Hepatocyte (in vitro differentiated cells): Measurements from ENCODE around the gene ARPP21. TPM values are rescaled to one million over a fixed set of nuclear protein-coding genes. Genes with fewer than 3 reads are reported as not detected.

Experiments used
- DNase-seq: peaks from one replicate; pipeline ENCODE4 v3.0.0-alpha.2; 2016; ENCODE audit warnings: low spot score
- H2AFZ ChIP-seq: fragments of 200-600 bp; sonication (generic); 2 replicates; pipeline ENCODE4 v1.6.0; 2016; ENCODE audit warnings: antibody characterized with exemption, mild to moderate bottlenecking
- H3K27ac ChIP-seq: fragments of 200-600 bp; sonication (generic); 2 replicates; pipeline ENCODE4 v1.5.1; 2016; ENCODE audit warnings: mild to moderate bottlenecking
- H3K27me3 ChIP-seq: fragments of 200-600 bp; sonication (generic); 2 replicates; pipeline ENCODE4 v1.6.1; 2016
- H3K36me3 ChIP-seq: fragments of 200-600 bp; sonication (generic); replicated peaks from 2 replicates; pipeline ENCODE4 v1.5.1; 2016; ENCODE audit warnings: low read depth; ENCODE audit not compliant: insufficient read depth
- H3K4me1 ChIP-seq: fragments of 200-600 bp; sonication (generic); 2 replicates; pipeline ENCODE4 v1.5.1; 2016; ENCODE audit warnings: mild to moderate bottlenecking, moderate library complexity; ENCODE audit not compliant: insufficient read depth
- H3K4me2 ChIP-seq: fragments of 200-600 bp; sonication (generic); 2 replicates; pipeline ENCODE4 v1.6.0; 2016
- H3K4me3 ChIP-seq: fragments of 200-600 bp; sonication (generic); 2 replicates; pipeline ENCODE4 v1.5.1; 2016; ENCODE audit warnings: mild to moderate bottlenecking
- H3K79me2 ChIP-seq: fragments of 200-600 bp; sonication (generic); 2 replicates; pipeline ENCODE4 v1.6.0; 2017; ENCODE audit warnings: mild to moderate bottlenecking
- H3K9me2 ChIP-seq: fragments of 200-600 bp; sonication (generic); replicated peaks from 2 replicates; pipeline ENCODE4 v1.6.0; 2017; ENCODE audit warnings: mild to moderate bottlenecking; ENCODE audit not compliant: insufficient read depth
- H3K9me3 ChIP-seq: fragments of 200-600 bp; sonication (generic); 2 replicates; pipeline ENCODE4 v1.5.1; 2016; ENCODE audit warnings: low read depth, mild to moderate bottlenecking
- H4K20me1 ChIP-seq: fragments of 200-600 bp; sonication (generic); 2 replicates; pipeline ENCODE4 v1.6.0; 2016; ENCODE audit warnings: mild to moderate bottlenecking; ENCODE audit not compliant: insufficient read depth, poor library complexity, severe bottlenecking
- EZH2 ChIP-seq: fragments of 200-600 bp; sonication (generic); IDR thresholded peaks from 2 replicates; pipeline ENCODE4 v1.6.1; 2016; ENCODE audit warnings: antibody characterized with exemption, mild to moderate bottlenecking, borderline replicate concordance
- EZH2phosphoT487 ChIP-seq: fragments of 200-600 bp; sonication (generic); IDR thresholded peaks from one replicate; pipeline ENCODE4 v1.6.1; 2018; ENCODE audit warnings: antibody characterized with exemption, mild to moderate bottlenecking, low read depth, moderate library complexity; ENCODE audit not compliant: unreplicated experiment, severe bottlenecking
- WGBS: methylation state at CpG from one replicate; pipeline ENCODE4 v1.1.6; 2016; ENCODE audit warnings: low lambda C conversion rate; ENCODE audit errors: missing lambda C conversion rate; 5-methylcytosine and 5-hydroxymethylcytosine counted together
- polyA plus RNA-seq: library from polyadenylated mRNA; unstranded; fragments of >200 nt; fragmentation: Nextera tagmentation; extraction: Ambion mirVana; gene quantifications from 2 replicates; pipeline ENCODE4 v1.2.1, GENCODE V29; 2016
- total RNA-seq: library from RNA; depleted of rRNA; stranded (reverse); fragments of >200 nt; gene quantifications from 2 replicates; pipeline ENCODE4 v1.2.3, GENCODE V29; 2014
- TF ChIP-seq, protein P1 (sequence below): fragments of 200-600 bp; sonication (generic); IDR thresholded peaks from 2 replicates; pipeline ENCODE4 v1.5.1; 2016; ENCODE audit warnings: antibody characterized with exemption, mild to moderate bottlenecking; ENCODE audit not compliant: poor library complexity

Gene ARPP21
- total and polyA plus RNA-seq, 2 experiments from 2014 or later = 0.19 TPM; not detected in 1

DNA sequence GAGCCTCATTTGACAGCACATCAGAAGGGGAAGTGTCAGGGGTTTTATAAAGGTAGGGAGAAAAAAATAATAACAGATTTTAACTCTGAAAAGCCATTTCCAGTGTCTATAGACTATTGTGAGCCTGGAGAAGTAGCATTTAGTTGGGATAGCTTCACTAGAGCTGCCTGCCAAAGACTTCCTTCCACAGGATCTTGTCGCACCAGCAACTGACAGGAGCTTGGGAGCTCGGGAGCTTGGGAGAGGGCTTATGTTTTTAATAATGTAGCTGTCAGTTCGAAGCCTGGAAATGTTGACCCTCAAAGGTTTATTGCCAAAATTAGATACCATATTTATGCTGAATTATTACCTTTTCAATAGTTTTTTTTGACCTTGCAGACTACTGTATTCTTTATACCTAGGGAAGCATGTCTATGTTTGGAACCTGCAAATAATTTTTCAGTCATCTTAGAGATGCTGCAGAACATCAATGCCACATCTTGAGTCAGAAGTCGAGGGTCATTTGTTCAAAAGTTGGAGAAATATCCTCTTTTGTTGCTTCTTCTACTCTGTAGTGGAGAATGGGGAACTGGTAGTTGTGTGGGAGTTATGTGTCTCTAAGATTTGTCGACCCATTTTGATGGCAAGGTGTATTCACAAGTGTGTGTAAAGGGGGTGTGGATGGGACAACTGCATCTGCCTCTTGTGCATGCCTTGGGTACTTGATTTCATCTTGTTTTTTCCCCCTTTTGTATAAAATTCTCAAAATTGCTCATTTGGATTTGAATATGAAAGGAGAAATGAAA lies 41.7 kb downstream of the ARPP21 start:
- Histone ChIP-seq H3K4me1 (no peaks in the 10 kb centered on the region), H3K4me2 (no peak overlapping the region), H2AFZ (no peak overlapping the region), H3K9me3 (no peaks in the 10 kb centered on the region), H3K4me3 (no peak overlapping the region), H3K9me2 (no peaks in the 10 kb centered on the region), H3K79me2 (no peaks in the 10 kb centered on the region), H3K27me3 (peaks cover 32% of the 10 kb centered on the region), H4K20me1 (no peaks in the 10 kb centered on the region), H3K36me3 (no peaks in the 10 kb centered on the region), H3K27ac (no peak overlapping the region)
- 74% methylated on average over 5 of the region's 5 CpGs for WGBS
- TF ChIP-seq, protein P1, sequence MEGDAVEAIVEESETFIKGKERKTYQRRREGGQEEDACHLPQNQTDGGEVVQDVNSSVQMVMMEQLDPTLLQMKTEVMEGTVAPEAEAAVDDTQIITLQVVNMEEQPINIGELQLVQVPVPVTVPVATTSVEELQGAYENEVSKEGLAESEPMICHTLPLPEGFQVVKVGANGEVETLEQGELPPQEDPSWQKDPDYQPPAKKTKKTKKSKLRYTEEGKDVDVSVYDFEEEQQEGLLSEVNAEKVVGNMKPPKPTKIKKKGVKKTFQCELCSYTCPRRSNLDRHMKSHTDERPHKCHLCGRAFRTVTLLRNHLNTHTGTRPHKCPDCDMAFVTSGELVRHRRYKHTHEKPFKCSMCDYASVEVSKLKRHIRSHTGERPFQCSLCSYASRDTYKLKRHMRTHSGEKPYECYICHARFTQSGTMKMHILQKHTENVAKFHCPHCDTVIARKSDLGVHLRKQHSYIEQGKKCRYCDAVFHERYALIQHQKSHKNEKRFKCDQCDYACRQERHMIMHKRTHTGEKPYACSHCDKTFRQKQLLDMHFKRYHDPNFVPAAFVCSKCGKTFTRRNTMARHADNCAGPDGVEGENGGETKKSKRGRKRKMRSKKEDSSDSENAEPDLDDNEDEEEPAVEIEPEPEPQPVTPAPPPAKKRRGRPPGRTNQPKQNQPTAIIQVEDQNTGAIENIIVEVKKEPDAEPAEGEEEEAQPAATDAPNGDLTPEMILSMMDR = no peak
- TF ChIP-seq EZH2 (no peak), EZH2phosphoT487 (no peak)
- no peak for DNase-seq

DNA sequence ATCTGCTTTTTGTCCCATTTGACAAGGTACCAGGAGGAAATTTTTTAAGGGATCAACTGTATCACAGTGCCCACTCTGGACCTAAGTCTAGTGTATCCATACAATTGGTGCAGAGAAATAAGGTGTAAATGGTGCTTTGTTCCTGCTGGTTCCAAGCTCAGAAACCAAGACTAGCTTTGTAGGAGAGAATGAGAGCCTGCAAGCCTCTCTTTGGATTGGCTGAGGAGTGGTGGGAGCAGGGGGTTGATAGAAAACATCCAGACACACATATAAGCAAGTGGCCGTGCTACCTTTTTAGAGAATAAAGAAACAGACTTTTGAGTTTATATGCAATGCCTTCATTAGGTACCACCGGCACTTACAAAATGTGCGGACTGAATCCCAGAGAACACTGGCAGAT lies 45.8 kb downstream of the ARPP21 start:
- Histone ChIP-seq H3K27me3 (peaks cover 26% of the 10 kb centered on the region), H3K9me3 (no peaks in the 10 kb centered on the region), H3K36me3 (no peaks in the 10 kb centered on the region), H3K4me1 (no peaks in the 10 kb centered on the region), H4K20me1 (no peaks in the 10 kb centered on the region), H3K9me2 (no peaks in the 10 kb centered on the region), H3K79me2 (no peaks in the 10 kb centered on the region), H3K27ac (no peak overlapping the region), H3K4me3 (no peak overlapping the region), H2AFZ (no peak overlapping the region), H3K4me2 (no peak overlapping the region)
- TF ChIP-seq EZH2phosphoT487 (no peak), EZH2 (no peak)
- TF ChIP-seq, protein P1 = no peak
- 89% methylated on average over 3 of the region's 3 CpGs for WGBS
- DNase-seq = no peak

DNA sequence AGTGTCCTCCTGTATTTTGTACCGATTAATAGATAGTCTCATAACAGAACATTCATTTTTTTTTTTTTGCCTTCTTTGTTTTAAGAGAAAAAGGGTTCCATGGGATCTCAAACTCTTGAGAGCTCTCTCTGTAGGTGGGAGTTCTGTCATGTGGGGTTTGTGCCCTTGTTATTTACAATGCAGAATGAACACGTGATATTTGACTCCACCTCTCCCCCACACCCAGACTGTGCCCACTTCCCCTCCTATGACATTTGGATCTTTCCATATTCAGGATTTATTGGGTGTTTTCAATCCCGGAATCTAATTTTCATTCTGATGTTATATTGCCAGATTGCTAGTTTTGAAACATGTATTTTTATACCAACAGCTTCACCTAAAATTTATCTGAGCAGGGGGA lies 49.5 kb downstream of the ARPP21 start:
- no peaks in the 10 kb centered on the region for H3K27me3 ChIP-seq
- no peak overlapping the region for H3K4me3 ChIP-seq
- H2AFZ ChIP-seq = no peak overlapping the region
- no peak overlapping the region for H3K27ac ChIP-seq
- no peak overlapping the region for H3K4me2 ChIP-seq
- 87% methylated on average over 3 of the region's 3 CpGs for WGBS
- no peaks in the 10 kb centered on the region for H3K9me2 ChIP-seq
- no peak for DNase-seq
- H3K36me3 ChIP-seq = no peaks in the 10 kb centered on the region
- H3K4me1 ChIP-seq = no peaks in the 10 kb centered on the region
- no peaks in the 10 kb centered on the region for H3K79me2 ChIP-seq
- no peak for TF ChIP-seq EZH2phosphoT487
- TF ChIP-seq, protein P1 = no peak
- TF ChIP-seq EZH2 = no peak
- no peaks in the 10 kb centered on the region for H3K9me3 ChIP-seq
- no peaks in the 10 kb centered on the region for H4K20me1 ChIP-seq
